Dedifferentiated amniotic fluid mesenchymal stem cell (primary cell): ENCODE data around the gene SLC39A5.
A peak's percentile ranks its signal among the peaks of the same experiment; 100 is the strongest.
"Not testable (repeated sequence)": the region's sequence is repeated elsewhere in the genome, so short reads cannot be mapped to it uniquely, and the experiment has no call there.

Experiments
- DNase-seq: peaks from one replicate; pipeline ENCODE4 v3.0.0-alpha.2; 2016; ENCODE audit errors: extremely low spot score

SLC39A5 gene

GRCh38 chr12:56244494-56244893 lies 14.6 kb downstream of the SLC39A5 start:
- no peak for DNase-seq

GRCh38 chr12:56247923-56248322 lies 18.1 kb downstream of the SLC39A5 start:
- no peak for DNase-seq

GRCh38 chr12:56248711-56249110 lies 18.9 kb downstream of the SLC39A5 start:
- no peak for DNase-seq

- no peak for DNase-seq
These were observed 22.8 kb downstream of the SLC39A5 start for GRCh38 chr12:56252649-56253048.

GRCh38 chr12:56253091-56253490 lies 23.2 kb downstream of the SLC39A5 start:
- DNase-seq = no peak

- DNase-seq = no peak
These were observed 25.8 kb downstream of the SLC39A5 start for GRCh38 chr12:56255671-56256070.

- DNase-seq = no peak
These were observed 26.6 kb downstream of the SLC39A5 start for GRCh38 chr12:56256326-56256960.

GRCh38 chr12:56257071-56257470 lies 27.2 kb downstream of the SLC39A5 start:
- DNase-seq = no peak

GRCh38 chr12:56257491-56258067 lies 27.7 kb downstream of the SLC39A5 start:
- DNase-seq = no peak

- peak; percentile 59 for DNase-seq
These were observed 28.4 kb downstream of the SLC39A5 start, which contains the start of gene ANKRD52 for GRCh38 chr12:56258068-56258819. ANKRD52 (minus strand) TSS chr12:56258384; CDS start chr12:56258269, 115 bp downstream.

- DNase-seq = no peak
These were observed 29.0 kb downstream of the SLC39A5 start for GRCh38 chr12:56258820-56259183.

- no peak for DNase-seq
These were observed 30.5 kb downstream of the SLC39A5 start for GRCh38 chr12:56260380-56260779.

GRCh38 chr12:56260921-56261320 lies 31.1 kb downstream of the SLC39A5 start:
- DNase-seq = no peak

- DNase-seq = peak; percentile 57
These were observed 31.8 kb downstream of the SLC39A5 start for GRCh38 chr12:56261503-56262232.

- DNase-seq = not testable (repeated sequence)
These were observed 33.1 kb downstream of the SLC39A5 start for GRCh38 chr12:56262955-56263354.

- DNase-seq = not testable (repeated sequence)
These were observed 36.3 kb downstream of the SLC39A5 start for GRCh38 chr12:56266068-56266692.

GRCh38 chr12:56266693-56267442 lies 37.0 kb downstream of the SLC39A5 start, which contains the start of gene COQ10A:
COQ10A (plus strand) TSS chr12:56266942; CDS start chr12:56267119, 177 bp downstream.
- DNase-seq = peak; percentile 83

- DNase-seq = no peak
These were observed 37.7 kb downstream of the SLC39A5 start for GRCh38 chr12:56267443-56268071.

GRCh38 chr12:56271031-56271430 lies 41.2 kb downstream of the SLC39A5 start:
- no peak for DNase-seq

- not testable (repeated sequence) for DNase-seq
These were observed 42.6 kb downstream of the SLC39A5 start for GRCh38 chr12:56272468-56272867.
